HG03108 (cell line): ENCODE results near the gene ZNF483.
"Not testable (repeated sequence)": the region's sequence is repeated elsewhere in the genome, so short reads cannot be mapped to it uniquely, and the experiment has no call there.

Experiments
- ATAC-seq: cut with Tn5 transposase; IDR thresholded peaks from one replicate; pipeline ENCODE4 v1.9.1; 2021; ENCODE audit warnings: moderate library complexity; ENCODE audit not compliant: unreplicated experiment

ZNF483 gene

DNA sequence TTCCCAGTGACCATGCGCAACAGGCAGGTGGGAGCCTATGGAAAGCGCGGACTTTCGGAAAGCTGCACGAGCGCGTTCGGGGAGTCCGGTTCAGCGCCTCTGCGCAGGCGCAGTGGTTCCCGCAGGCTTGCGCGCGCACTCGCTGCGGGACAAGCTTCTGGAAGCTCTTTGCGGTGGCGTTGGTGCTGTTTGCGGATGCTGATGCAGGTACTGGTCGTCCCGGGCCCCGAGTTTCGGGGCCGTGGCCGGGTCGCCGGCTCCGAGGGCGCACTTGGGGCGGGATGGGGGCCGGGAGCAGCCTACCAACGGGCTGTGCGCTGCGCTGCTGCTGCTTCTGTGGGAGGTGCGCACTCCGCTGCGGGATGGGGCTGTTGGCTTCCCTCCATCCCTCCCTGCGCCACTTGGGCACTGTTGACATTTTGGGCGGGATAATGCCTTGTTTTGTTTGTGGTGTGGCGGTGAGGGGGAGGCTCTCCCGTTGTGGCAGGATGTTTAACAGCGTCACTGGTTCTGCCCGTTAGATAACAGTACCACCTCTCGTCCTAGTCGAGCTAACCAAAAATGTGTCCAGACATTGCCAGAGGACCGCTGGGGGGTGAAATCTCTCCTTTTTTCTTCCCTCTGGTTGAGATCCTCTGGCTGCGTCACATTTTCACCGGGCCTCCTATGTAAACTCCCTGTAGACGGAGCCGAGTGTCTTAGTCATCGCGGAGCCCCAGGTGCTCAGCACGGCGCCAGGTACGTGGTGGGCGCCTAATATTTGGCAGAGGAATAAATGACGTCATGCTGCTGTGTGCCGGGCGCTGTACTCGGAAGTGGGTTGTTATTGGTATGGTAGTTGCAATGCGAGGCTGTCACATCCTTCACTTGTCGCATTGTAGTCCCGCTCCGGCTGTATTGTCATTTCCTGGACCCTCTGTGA lies at the start of gene ZNF483:
Gene ZNF483, plus strand, starts transcription at position 124 of the 922 bp plus-strand sequence. CDS start 2,217 bp downstream, outside the sequence.
- ATAC-seq = no peak

DNA sequence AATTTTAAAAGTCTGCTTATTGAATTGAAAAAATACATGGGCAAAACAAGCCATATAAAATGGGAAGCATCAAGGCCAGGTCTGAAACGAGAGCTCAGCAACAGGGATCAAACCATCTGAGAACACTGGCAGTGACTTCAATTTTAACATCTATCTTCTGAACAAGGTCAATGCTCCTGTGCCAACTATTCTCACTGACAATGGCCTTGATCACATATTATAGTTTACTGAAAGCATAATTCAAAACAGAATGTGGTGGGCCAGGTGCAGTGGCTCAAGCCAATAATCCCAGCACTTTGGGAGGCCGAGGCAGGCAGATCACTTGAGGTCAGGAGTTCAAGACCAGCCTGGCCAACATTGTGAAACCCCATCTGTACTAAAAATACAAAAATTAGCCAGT lies 49.8 kb upstream of the ZNF483 start:
- ATAC-seq = no peak

DNA sequence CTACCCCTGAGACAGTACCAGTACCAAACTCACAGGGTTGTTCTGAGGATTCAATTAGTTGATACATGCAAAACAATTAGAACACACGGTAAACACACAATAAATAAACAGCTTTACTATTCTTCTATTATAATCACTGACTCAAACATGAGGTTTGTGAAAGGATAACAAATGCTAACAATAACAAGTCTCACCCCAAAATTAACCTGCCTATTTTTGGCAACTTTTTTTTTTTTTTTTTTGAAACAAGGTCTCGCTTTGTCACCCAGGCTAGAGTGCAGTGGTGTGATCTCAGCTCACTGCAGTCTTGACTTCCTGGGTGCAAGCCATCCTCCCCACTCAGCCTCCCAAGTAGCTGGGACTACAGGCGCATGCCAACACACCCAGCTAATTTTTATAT lies 47.3 kb upstream of the ZNF483 start:
- no peak for ATAC-seq

DNA sequence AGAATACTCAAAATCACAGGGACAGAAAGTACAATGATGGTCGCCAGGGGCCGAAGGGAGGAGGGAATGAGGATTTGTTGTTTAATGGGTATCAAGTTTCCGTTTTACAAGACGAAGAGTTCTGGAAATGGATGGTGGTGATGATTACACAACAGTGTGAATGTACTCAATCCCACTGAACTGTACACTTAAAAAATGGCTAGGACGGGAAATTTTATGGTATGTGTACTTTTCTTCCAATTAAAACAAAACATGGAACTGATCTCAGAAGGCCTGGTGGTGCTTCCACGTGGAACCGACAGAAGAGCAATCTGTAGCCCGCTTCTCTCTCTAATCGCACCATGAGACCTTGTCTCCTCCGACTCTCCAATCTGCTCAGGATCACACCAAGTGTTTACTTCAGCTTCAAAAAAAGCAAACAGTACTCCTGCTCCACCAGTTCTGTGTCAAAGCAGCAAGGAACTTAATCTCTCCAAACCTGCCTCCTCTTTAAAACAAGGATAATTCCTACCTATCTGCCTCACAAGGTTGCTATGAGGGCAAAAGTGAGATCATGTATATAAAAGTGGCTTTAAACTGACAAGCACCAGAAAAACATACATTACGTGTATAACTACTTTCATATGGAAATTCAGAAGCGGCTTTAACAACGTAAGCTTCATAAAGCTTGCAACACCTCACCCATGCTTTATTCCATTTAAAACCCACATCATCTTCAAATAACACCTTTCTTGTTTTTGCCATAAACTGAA lies 42.9 kb upstream of the ZNF483 start:
- no peak for ATAC-seq

DNA sequence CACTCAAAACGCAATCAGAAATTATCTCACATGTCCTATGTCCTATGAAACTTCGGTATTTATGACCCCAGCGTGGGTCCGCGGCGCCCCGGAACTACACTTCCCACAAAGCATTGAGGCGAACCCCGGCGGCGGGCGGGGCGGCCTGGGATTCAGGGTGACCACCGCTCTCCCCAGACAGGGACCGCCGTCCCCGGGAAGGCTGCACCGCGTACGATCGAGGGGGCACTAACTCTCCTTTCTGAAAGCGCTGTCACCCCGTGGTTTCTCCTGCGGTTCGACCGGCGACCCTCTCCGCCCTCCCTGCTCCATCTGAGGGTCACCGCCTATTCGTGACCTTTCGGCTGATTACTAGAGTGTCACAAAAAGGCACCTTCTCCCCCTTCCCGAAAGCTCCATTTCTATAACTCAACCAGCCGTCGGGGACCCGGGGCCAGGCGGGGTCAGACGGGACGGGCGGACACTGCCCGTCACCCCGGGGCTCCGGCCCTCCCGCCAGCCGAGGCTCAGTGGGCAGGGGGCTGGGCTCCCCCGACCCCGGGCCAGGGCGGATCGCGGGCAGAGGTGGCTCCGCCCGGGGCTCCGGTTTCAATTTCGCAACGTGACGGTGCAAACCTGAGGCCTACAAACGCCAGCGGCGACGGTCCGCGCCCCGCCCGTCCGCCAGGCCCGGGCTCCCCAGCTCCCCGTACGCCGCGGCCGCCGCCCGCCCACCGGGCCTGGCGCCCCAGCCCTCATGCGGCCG lies 42.1 kb upstream of the ZNF483 start:
- peak; percentile 55 for ATAC-seq

DNA sequence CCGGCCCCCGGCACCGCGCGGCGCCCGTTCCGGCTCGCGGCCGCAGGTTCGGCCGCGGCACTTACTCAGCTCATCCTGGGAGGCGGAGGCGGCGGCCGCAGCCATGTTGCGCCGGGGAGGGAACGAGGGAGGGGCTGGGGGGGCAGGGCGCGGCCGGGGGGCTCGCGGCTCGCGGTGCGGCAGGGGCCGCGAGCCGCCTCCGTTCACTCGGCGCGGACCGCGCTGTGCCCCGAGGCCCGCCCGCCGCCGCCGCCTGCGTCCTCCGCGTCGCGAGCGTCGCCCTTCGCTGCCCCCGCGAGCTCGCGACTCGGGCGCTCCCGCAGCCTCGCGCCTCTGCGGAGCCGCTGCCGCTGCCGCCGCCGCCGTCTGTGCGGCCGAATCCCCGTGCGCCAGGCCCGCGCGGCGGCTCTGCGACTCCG lies 41.5 kb upstream of the ZNF483 start:
- ATAC-seq = peak; percentile 26

DNA sequence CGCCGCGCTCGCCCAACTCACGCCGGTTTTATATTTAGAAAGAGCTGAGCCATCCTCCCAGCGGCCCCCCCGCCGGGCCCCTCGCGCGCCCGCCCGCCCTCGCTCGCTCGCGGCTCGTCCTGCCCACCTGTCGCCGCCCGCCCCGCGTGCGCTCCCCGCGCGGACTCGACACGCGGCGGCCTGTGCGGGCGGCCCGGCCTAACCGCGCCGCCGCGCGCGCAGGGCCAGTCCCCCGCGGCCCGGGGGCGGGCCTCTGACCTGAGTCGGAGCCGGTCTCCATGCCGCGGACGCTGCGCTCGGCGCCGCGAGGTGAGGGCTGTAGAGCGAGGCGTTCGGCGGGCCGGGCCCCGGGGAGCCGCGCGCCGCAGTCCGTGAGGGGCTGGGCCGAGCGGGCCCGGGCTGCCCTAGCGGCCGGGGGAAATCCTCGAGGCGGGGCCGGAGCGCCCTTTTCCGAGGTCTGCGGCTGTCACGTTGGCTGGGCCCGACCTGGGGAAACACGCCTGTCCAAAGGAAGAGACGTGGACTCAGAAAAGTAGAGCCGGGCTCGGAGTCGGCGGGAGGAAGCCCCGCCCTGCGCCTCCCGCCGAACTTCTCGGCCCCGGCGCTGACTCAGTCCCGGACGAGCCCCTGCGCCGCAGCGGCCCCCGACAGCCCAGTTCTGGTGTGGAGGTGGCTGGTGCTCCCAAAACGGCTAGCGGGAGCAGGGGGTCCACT lies 41.0 kb upstream of the ZNF483 start, which contains the start of gene ECPAS:
Gene ECPAS, minus strand, starts transcription at position 526 of the 714 bp plus-strand sequence. CDS start 11,465 bp downstream, outside the sequence.
- peak; percentile 49 for ATAC-seq

DNA sequence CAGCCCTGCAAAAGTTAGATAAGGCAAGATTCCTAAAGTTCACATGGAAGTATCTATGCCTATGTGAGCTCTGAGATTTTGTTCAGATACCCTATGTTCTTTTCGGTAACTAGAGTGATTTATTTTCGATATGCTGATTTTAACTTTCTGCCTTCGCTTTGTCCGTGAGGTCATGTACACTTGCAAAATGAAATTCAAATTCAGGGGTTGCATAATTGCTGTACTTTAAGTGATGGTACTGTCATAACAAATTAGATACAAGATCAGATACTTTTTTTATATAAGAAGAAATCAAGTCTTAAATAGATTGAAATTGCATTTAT lies 40.4 kb upstream of the ZNF483 start:
- no peak for ATAC-seq

DNA sequence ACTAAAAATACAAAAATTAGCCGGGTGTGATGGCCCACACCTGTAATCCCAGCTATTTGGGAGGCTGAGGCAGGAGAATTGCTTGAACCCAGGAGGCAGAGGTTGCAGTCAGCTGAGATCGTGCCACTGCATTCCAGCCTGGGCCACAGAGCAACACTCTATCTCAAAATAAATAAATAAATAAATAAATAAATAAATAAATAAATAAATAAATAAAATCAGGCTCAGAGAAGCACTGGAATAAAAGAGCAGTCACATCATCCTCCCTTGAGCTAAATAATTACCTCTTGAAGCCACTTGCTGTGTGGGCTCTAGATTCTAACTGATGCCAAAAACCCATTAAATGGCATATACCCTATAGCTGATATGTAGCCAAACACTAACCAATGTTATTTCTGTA lies 27.8 kb upstream of the ZNF483 start:
- not testable (repeated sequence) for ATAC-seq

DNA sequence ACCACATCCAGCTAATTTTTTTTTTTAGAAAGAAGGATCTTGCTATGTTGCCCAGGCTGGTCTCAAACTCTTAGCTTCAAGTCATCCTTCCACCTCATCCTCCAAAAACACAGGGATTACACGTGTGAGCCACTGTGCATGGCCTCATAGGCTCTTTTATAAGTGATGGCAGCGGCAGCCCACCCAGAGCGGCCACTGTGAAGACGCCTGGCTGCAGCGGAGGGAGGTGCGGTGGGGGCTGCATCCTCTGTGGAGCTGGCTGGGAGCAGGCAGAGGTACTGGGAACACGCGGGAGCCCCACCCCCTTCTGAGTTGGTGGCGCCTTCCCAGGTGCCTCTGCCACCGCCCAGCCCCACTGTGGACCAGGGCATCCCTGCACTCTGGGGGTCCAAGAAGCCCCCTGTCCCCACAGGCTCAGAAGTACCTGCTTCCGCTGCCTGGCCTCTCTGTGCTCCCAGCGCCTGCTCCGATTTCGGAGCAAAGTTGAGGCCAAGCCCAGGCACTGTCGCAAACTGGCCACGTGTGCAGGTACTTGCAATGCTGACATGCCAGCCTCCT lies 23.9 kb upstream of the ZNF483 start:
- ATAC-seq = no peak

DNA sequence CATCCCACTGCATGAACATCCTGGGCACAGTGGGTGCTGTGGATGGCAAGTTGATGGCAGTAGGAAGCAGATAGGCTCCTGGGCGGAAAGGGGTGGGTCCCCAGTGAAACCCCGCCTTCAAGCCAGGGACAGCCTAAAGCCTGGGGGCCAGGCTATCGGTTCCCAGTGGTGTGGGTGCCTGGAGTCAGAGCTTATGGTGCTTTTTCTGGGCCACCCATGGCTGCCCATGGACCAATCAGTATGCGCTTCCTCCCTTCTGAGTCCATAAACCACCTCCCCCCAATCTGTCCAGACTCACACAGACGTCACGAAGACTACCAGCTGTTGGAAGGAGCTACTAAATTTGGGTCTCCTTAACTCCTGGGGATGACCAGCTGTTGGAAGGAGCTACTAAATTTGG lies 23.3 kb upstream of the ZNF483 start:
- no peak for ATAC-seq

DNA sequence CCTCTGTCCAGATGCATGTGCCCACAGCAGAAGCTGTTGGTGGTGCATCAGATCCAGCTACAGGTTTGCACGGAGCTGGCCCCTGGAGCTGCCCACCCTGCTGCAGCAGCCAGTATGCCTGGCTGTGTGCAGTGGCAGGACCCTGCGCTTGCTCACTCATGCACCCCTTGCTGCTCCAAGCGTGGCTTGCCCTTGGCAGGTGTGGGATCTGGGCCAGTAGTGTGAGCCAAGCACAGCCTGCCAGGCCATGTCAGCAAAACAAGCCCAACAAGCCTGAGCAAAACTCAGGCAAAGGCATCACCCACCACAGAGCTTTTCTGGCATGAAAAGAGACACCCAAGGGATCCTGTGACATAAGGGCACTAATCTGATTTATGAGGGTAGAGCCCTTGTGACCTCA lies 22.5 kb upstream of the ZNF483 start:
- ATAC-seq = no peak

DNA sequence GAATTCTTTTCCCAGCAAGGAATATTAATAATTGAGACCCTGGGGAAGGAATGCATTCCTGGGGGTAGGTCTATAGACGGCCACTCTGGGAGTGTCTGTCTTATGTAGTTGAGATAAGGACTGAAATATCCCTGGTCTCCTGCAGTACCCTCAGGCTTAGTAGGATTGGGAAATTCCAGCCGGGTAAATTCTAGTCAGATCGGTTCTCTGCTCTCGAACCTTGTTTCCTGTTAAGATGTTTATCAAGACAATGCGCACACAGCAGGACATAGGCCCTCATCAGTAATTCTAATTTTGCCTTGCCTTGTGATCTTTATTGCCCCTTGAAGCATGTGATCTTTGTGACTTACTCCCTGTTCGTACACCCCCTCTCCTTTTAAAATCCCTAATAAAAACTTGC lies 13.4 kb upstream of the ZNF483 start:
- ATAC-seq = not testable (repeated sequence)

DNA sequence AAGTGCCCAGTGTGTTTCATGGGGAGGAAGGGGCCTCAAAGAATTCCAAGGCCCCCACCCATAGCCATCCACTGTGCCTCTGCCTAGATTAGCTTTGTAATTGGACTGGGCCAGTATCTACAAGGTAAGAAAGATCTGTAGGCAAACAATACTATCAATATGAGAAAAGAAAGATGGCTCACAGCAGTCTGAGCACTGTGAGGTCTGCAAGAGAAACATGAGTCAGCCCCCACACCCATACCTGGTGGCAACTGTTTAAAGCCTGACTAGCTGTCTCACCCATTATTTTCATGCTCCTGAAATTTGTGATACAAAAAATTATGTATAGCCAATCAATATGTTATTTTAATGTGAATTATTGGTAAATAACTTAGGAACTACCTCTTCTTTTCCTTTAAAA lies 10.0 kb upstream of the ZNF483 start:
- no peak for ATAC-seq

DNA sequence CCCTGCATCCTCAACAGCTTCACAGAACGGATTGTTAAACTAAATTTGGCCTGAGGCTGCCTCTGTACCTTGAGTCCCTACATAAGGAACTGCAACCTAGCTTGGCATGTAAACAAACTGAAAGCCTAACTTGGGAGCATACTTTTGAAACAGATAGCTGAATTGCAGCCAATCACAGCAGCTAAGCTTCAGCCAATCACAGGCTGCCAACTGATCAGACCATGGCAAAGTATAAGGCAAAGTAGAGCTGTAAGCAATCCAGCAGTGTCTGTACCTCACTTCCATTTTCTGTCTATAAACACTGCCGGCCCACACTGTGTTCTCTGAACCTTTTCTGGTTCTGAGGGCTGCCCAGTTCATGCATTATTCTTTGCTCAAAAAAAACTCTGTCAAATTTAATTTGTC lies 8.9 kb upstream of the ZNF483 start:
- no peak for ATAC-seq

DNA sequence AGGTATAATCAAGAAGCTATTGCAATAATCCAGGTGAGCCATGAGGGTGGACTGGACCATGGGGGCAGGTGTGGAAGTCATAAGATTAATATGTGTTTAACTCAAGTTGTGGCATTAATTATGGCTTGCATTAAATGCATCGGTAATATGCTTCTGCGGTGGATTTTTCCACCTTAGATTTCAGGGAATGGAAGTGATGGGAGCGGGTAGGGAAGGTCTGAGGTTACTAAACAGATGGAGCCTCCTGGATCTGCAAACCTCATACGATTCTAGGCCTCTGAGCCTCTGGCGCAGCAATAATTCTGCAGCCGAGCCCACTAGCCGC lies 286 bp upstream of the ZNF483 start:
- no peak for ATAC-seq

DNA sequence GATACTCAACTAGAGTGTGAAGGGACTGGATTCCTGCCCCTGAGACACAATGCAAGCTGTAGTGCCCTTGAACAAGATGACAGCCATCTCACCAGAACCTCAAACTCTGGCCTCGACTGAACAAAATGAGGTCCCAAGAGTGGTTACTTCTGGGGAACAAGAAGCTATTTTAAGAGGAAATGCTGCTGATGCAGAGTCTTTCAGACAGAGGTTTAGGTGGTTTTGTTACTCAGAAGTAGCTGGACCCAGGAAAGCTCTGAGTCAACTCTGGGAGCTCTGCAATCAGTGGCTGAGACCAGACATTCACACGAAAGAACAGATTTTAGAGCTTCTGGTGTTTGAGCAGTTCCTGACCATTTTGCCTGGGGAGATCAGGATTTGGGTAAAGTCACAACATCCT lies 2.4 kb downstream of the ZNF483 start:
- no peak for ATAC-seq

DNA sequence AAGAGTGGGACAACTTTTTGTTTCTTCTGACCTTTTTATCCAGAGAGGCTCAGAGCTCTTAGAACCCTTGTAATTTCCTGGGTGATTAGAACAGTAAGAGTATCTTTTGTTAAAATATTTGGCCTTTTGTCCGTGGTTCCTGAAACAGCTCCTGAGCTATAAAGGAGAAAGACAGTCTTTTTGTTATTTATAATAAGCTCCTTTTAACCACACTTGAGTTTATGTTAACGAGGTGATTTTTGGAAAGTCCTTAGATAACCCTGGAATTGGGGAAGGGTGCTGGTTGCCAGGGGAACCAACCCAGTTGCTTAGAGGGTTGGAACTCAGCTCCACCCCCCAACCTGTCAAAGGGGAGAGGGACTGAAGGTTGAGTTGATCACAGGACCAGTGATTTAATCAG lies 4.8 kb downstream of the ZNF483 start:
- no peak for ATAC-seq

DNA sequence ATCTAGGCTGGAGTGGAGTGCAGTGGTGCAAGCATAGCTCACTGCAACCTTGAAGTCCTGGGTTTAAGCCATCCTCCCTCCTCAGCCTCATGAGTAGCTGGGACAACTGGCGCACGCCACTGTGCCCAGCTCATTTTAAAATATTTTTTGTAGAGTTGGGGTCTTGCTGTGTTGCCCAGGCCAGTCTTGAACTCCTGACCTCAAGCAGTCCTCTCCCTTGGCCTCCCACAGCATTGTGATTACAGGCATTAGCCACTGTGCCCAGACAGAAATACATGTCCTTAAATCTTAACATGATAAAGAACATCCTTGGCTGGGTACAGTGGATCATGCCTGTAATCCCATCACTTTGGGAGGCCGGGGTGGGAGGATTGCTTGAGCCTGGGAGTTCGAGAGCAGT lies 6.7 kb downstream of the ZNF483 start:
- ATAC-seq = no peak

DNA sequence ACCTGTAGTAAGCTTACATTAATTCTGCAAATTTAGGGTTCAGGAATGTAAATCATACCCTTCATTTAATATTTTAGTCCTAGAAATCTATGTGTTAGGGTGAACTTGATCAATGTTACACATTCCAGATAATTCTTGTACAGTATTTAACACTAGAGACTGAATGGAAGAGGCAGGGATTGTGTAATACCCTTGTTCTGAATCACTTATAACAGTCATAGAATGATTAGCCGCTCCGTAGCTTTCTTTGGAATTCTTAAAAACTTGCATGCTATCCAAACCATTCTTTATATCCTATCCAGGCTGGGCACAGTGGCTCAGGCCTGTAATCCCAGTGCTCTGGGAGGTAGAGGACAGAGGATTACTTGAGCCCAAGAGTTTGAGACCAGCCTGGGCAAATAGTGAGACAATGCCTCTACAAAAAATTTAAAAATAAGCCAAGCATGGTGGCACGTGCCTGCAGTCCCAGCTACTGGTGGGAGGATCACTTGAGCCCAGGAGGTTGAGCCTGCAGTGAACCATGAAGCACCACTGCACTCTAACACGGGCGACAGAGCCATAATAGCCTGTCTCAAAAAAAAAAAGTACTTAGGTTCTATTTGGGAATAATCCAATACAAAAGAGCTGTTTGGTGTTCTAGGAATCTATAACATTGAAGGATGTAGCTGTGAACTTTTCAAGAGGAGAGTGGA lies 8.3 kb downstream of the ZNF483 start:
- no peak for ATAC-seq
